ENCODE measurements around the gene RXFP2.

- TF ChIP-seq JUNB (IDR thresholded peaks at IDR 0.05) (no peak), CTCF (IDR thresholded peaks at IDR 0.05 in 2 of 3, conservative IDR thresholded peaks at IDR 0.05 in 1 of 3; ENCODE audit: control insufficient read depth in 2 of 3, extremely low read depth in 1 of 3, insufficient read depth in 1 of 3, low read depth in 3 of 3, low read length in 3 of 3) (no peak), POLR2AphosphoS5 (IDR thresholded peaks at IDR 0.05; ENCODE audit: low read length) (no peak), ZSCAN29 (IDR thresholded peaks at IDR 0.05) (no peak), MYC (IDR thresholded peaks at IDR 0.05; ENCODE audit: insufficient read depth, insufficient read length, insufficient replicate concordance, low read length, severe bottlenecking) (no peak), POLR2A (IDR thresholded peaks at IDR 0.05; ENCODE audit: low read depth, low read length) (no peak), GABPA (IDR thresholded peaks at IDR 0.05; ENCODE audit: low read depth) (no peak), CHD1 (IDR thresholded peaks at IDR 0.05; ENCODE audit: low read depth, low read length) (no peak)
These were observed 75.2 kb downstream of the RXFP2 start for GRCh38 chr13:31814536-31814935.
